A673 (cell line): ENCODE results near the gene ZNF732. TPM values are rescaled to one million over a fixed set of nuclear protein-coding genes. Genes with fewer than 3 reads are reported as not detected.
A peak's percentile ranks its signal among the peaks of the same experiment; 100 is the strongest.

Experiments used
- BruUV-seq: library from RNA; stranded (reverse); fragments of 400-500 nt; replicated peaks from 2 replicates; lab custom pipeline; 2021; lab: Mats Ljungman, UMichigan
- CTCF ChIA-PET: fragments of 300-600 bp; sonication (Branson Sonifier 250); formaldehyde crosslinking; loops from one replicate; lab custom pipeline; 2022; ENCODE audit warnings: antibody characterized with exemption; lab: Charles Lee
- POLR2A ChIA-PET: fragments of 300-600 bp; sonication (Branson Sonifier 250); formaldehyde crosslinking; loops from one replicate; lab custom pipeline; 2022; ENCODE audit warnings: antibody characterized with exemption; ENCODE audit not compliant: low non-redundant PET; lab: Charles Lee
- DNase-seq: peaks from one replicate; pipeline ENCODE4 v3.0.0-alpha.2; 2015; ENCODE audit warnings: low spot score
- H3K27ac ChIP-seq: fragments of 200-600 bp; sonication (generic); 2 replicates; pipeline ENCODE4 v1.5.1; 2016; ENCODE audit warnings: mixed run types, low read depth, mild to moderate bottlenecking, mixed read lengths, antibody characterized with exemption, low read length; ENCODE audit not compliant: poor library complexity, severe bottlenecking
- H3K27me3 ChIP-seq: fragments of 200-600 bp; sonication (generic); replicated peaks from 2 replicates; pipeline ENCODE4 v1.6.1; 2017; ENCODE audit warnings: mixed run types, low read depth, mild to moderate bottlenecking, mixed read lengths, antibody characterized with exemption, low read length; ENCODE audit not compliant: insufficient read depth, poor library complexity
- H3K36me3 ChIP-seq: fragments of 200-600 bp; sonication (generic); 2 replicates; pipeline ENCODE4 v1.6.1; 2016; ENCODE audit warnings: mixed run types, mild to moderate bottlenecking, mixed read lengths, antibody characterized with exemption, low read length; ENCODE audit not compliant: insufficient read depth, poor library complexity, severe bottlenecking
- H3K4me1 ChIP-seq: fragments of 200-600 bp; sonication (generic); 2 replicates; pipeline ENCODE4 v1.6.1; 2017; ENCODE audit warnings: mixed run types, mild to moderate bottlenecking, mixed read lengths, antibody characterized with exemption, low read length; ENCODE audit not compliant: insufficient read depth, poor library complexity, severe bottlenecking
- H3K4me3 ChIP-seq: fragments of 200-600 bp; sonication (generic); 2 replicates; pipeline ENCODE4 v1.5.1; 2016; ENCODE audit warnings: low read depth, mixed run types, mild to moderate bottlenecking, mixed read lengths, low read length; ENCODE audit not compliant: poor library complexity, severe bottlenecking
- H3K9me3 ChIP-seq: fragments of 200-600 bp; sonication (generic); 2 replicates; pipeline ENCODE4 v1.6.1; 2016; ENCODE audit warnings: mixed run types, low read depth, mild to moderate bottlenecking, mixed read lengths, antibody characterized with exemption, low read length; ENCODE audit not compliant: poor library complexity, severe bottlenecking
- CTCF ChIP-seq: fragments of 300-800, 200-600 bp; sonication (generic); conservative IDR thresholded peaks from 2 replicates; pipeline ENCODE4 v1.5.1; 2017; ENCODE audit warnings: low read depth, mild to moderate bottlenecking, antibody characterized with exemption, low read length, moderate library complexity, mixed read lengths
- EZH2 ChIP-seq: fragments of 200-600 bp; sonication (generic); IDR thresholded peaks from 2 replicates; pipeline ENCODE4 v1.6.1; 2017; ENCODE audit warnings: borderline replicate concordance, low read depth, mild to moderate bottlenecking, mixed read lengths, antibody characterized with exemption, low read length; ENCODE audit not compliant: poor library complexity, severe bottlenecking
- intact Hi-C: fragments of 100-400 bp; cut with micrococcal nuclease; formaldehyde crosslinking; loops from one replicate; pipeline ENCODE4 v1.10.0; 2022; ENCODE audit not compliant: unreplicated experiment
- total RNA-seq: library from RNA; stranded (reverse); gene quantifications from 2 replicates; pipeline ENCODE4 v1.2.3, GENCODE V29; 2021

The ZNF732 gene
- total RNA-seq, 1 experiment from 2014 or later: not detected

DNA sequence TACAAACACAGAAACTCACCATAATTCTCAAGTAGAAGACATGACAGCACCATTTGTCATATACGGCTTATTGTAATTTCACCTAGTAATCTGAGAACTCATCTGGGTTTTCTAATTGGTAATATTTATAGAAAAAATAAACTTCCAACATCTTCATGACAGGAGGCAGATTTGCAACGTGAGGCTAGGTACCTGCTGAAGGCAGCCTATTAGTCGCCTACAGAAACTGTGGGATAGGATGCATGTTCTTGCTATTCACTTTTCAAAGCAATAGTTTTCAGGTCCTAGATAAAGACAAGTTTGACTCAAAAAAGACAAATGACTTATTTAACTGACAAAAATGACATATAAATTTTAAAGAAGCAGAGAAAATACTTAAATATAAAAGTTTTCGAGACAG is 2.9 kb downstream of the ZNF732 start:
- Histone ChIP-seq H3K4me1 (no peaks in the 10 kb centered on the region), H3K9me3 (no peaks in the 10 kb centered on the region), H3K36me3 (no peaks in the 10 kb centered on the region), H3K27me3 (no peaks in the 10 kb centered on the region), H3K27ac (no peak overlapping the region), H3K4me3 (no peak overlapping the region)
- ChIA-PET POLR2A (no interaction called here), CTCF (no interaction called here)
- DNase-seq: no peak
- intact Hi-C loops: no loop called here
- no peak for TF ChIP-seq CTCF
- BruUV-seq: no TSS peak

- TF ChIP-seq EZH2 (no peak), CTCF (no peak)
- Histone ChIP-seq H3K9me3 (peaks cover 4% of the 10 kb centered on the region), H3K4me1 (no peaks in the 10 kb centered on the region), H3K36me3 (no peaks in the 10 kb centered on the region), H3K27me3 (no peaks in the 10 kb centered on the region), H3K4me3 (no peak overlapping the region), H3K27ac (no peak overlapping the region)
- POLR2A ChIA-PET: no interaction called here
- intact Hi-C loops: no loop called here
- no peak for DNase-seq
- BruUV-seq: no TSS peak
- CTCF ChIA-PET: no interaction called here
Observed at GRCh38 chr4:294732-295131, 10.5 kb downstream of the ZNF732 start.

DNA sequence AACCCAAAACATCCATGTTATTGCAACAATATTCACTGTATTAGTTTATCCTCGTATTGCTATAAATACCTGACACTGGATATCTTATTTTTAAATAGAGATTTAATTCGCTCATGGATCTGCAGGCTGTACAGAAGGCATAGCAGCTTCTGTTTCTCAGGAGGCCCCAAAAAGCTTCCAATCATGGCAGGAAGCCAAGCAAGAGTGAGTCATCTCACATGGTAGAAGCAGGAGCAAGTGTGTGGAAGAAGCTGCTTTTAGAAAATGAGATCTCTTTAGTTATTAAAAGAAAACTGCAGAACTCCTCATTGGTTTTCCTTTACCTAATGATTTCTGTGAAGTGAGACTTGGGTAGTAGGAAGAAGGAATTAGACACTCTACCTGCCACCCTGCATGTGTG is 16.4 kb downstream of the ZNF732 start:
- TF ChIP-seq CTCF: no peak
- no peak for TF ChIP-seq EZH2
- peak; percentile 18 for DNase-seq
- BruUV-seq: no TSS peak
- Histone ChIP-seq H3K4me1 (no peaks in the 10 kb centered on the region), H3K9me3 (peaks cover 16% of the 10 kb centered on the region), H3K27ac (no peak overlapping the region), H3K36me3 (no peaks in the 10 kb centered on the region), H3K4me3 (no peak overlapping the region), H3K27me3 (no peaks in the 10 kb centered on the region)
- intact Hi-C loops: no loop called here
- POLR2A ChIA-PET: no interaction called here
- CTCF ChIA-PET: no interaction called here
